Right lobe of liver (tissue), 6 donors: ENCODE data around the gene SENP8. TPM values are rescaled to one million over a fixed set of nuclear protein-coding genes. Genes with fewer than 3 reads are reported as not detected.

ENCODE experiments used
- ATAC-seq, 4 donors: fragments of 200-7000 bp; cut with Tn5 transposase; one replicate each; pipeline ENCODE4 v1.9.1; 2020; ENCODE audit warnings: mild to moderate bottlenecking in 4 of 4, moderate library complexity in 4 of 4
- DNase-seq, 3 donors: peaks; one replicate each; pipeline ENCODE4 v3.0.0-alpha.2; 2020
- H3K27ac ChIP-seq, 3 donors: fragments of 200-600 bp; one replicate each; pipeline ENCODE4 v1.8.0; 2022
- H3K27me3 ChIP-seq, 2 donors: fragments of 200-600 bp; one replicate each; pipeline ENCODE4 v1.8.0; 2022
- H3K36me3 ChIP-seq, 4 donors: fragments of 200-600 bp; sonication (generic) in 1 of 4; one replicate each; pipeline versions ENCODE4 v1.5.1 to v1.8.0; 2017 to 2022; ENCODE audit warnings: control low read depth in 1 of 4
- H3K4me1 ChIP-seq, 4 donors: fragments of 200-600 bp; sonication (generic) in 1 of 4; one replicate each; pipeline versions ENCODE4 v1.5.1 to v1.8.0; 2017 to 2022; ENCODE audit warnings: control low read depth in 1 of 4
- H3K4me3 ChIP-seq, 3 donors: fragments of 200-600 bp; one replicate each; pipeline ENCODE4 v1.8.0; 2022
- H3K9me3 ChIP-seq, 4 donors: fragments of 200-600 bp; sonication (generic) in 1 of 4; one replicate each; pipeline versions ENCODE4 v1.5.1 to v1.8.0; 2017 to 2022; ENCODE audit warnings: control low read depth in 1 of 4
- POLR2A ChIP-seq: fragments of 450-650 bp; IDR thresholded peaks from one replicate; pipeline ENCODE4 v1.6.1; 2017; ENCODE audit warnings: antibody characterized with exemption, mild to moderate bottlenecking
- WGBS: methylation state at CpG from one replicate; pipeline ENCODE4 v1.1.6; 2018; ENCODE audit warnings: low coverage, low lambda C conversion rate; ENCODE audit not compliant: insufficient coverage; ENCODE audit errors: missing lambda C conversion rate; 5-methylcytosine and 5-hydroxymethylcytosine counted together
- intact Hi-C, 2 donors: fragments of 100-400 bp; cut with DNase I; formaldehyde crosslinking; loops; one replicate each; pipeline versions ENCODE4 v1.11.2 to v1.14.1; 2022
- total RNA-seq, 6 experiments: library from RNA; depleted of rRNA in 2 of 6; stranded (reverse); fragments of >200 nt in 2 of 6; fragmentation: NEBNext Ultra II Directional in 3 of 6; extraction: Animal tissue kit (Norgen Biotek cat#: 25700) in 3 of 6; gene quantifications; one replicate each; pipeline versions ENCODE4 v1.1.0 to v1.2.4, GENCODE V29; 2016 to 2023
- TF ChIP-seq, protein P1 (sequence below), 4 donors: fragments of 200-600 bp in 3 of 4; fragments of 450-650 bp in 1 of 4; IDR thresholded peaks; one replicate each; pipeline versions ENCODE4 v1.5.1 to v1.8.0; 2016 to 2022; ENCODE audit warnings: antibody characterized with exemption in 4 of 4, mild to moderate bottlenecking in 2 of 4
- donor health status: DM: no; HTN: yes; CAD: no.
- donor health status: DM: no; HTN: no; CAD: no.
- donor health status: DM: no; HTN: no; CAD: no.
- donor health status: DM: no; HTN: yes; CAD: no.
- donor health status: DM: no; HTN: yes; CAD: no.

The SENP8 gene
- total RNA-seq, 6 experiments from 2014 or later = 0.61 to 2.6 (median 1.0) TPM

DNA sequence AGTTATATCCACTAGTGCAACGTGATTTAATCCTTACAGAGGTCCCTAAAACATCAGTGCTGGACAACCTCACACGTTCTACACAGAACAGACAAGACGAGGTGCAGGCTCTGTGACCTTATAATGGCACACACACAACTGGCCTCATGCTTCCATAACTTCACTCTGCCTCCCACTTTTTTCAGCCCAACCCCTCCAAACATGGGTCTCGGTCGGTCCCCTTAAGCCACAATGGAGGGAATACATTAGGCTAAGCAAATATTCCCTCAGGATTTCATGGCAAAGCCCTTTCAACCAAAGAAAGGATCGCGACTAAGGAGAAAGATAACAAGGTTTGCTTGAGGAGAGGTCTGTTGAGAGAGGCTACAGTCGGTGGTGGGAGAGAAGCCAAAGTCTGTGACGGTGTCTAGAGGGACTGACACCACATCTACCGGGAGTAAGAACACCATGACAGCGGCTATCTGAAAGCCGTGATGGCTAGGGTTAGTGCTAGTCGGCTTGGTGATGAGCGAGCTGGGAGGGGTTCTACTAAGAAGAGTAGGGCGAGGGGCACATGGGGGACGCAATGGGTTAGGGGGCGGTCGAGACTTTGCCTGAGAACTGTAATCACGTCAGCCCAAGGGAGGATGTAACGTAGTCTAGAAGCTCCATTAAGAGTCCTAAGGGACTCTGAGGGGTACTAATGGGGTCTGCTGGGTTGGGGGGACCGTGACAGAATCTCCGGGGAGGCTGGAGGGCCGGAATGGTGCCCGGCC is 1.3 kb upstream of the SENP8 start:
- 9% methylated on average over 18 of the region's 24 CpGs for WGBS
- peak overlapping the region; percentile 70 to 91 (median 88) for H3K27ac ChIP-seq
- peaks cover 0 to 14% (median 3%) of the 10 kb centered on the region in 4 donors for H3K4me1 ChIP-seq
- no peaks in the 10 kb centered on the region for H3K36me3 ChIP-seq
- ATAC-seq (no peak), DNase-seq (peak in 2 of 3 donors; percentile 31 to 48)
- intact Hi-C loops = no loop called here
- H3K27me3 ChIP-seq = no peaks in the 10 kb centered on the region
- TF ChIP-seq POLR2A = no peak
- TF ChIP-seq, protein P1, sequence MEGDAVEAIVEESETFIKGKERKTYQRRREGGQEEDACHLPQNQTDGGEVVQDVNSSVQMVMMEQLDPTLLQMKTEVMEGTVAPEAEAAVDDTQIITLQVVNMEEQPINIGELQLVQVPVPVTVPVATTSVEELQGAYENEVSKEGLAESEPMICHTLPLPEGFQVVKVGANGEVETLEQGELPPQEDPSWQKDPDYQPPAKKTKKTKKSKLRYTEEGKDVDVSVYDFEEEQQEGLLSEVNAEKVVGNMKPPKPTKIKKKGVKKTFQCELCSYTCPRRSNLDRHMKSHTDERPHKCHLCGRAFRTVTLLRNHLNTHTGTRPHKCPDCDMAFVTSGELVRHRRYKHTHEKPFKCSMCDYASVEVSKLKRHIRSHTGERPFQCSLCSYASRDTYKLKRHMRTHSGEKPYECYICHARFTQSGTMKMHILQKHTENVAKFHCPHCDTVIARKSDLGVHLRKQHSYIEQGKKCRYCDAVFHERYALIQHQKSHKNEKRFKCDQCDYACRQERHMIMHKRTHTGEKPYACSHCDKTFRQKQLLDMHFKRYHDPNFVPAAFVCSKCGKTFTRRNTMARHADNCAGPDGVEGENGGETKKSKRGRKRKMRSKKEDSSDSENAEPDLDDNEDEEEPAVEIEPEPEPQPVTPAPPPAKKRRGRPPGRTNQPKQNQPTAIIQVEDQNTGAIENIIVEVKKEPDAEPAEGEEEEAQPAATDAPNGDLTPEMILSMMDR (IDR thresholded peaks at IDR 0.05) = no peak
- no peaks in the 10 kb centered on the region for H3K9me3 ChIP-seq
- peak overlapping the region; percentile 86 to 95 (median 92) for H3K4me3 ChIP-seq

DNA sequence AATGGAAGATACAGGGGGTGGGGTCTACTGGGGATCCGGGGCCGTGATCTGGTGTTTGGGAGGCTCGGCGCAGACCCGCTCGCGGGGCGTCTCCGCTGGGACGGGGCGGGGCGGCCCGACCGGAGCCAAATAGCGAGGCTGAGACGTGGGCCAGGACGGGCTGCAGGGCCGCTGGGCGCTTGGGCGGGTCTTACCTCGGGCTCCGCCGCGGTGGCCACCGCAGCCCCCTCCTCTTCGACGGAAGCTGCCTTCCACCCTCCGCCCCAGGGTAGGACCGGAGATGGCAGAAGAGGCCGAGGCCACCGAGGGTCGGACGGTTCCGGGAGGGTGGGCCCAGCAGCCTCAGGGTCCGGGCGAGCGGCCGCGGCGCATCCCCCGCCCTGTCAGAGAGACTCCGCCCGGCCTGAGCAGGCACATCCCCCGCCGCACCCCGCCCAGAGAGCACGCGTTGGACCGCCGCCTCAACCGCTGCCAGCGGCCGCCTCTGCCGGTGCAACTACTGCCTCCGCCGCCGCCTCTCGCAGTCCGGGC is 652 bp upstream of the SENP8 start:
- Histone ChIP-seq H3K36me3 (no peaks in the 10 kb centered on the region), H3K9me3 (no peaks in the 10 kb centered on the region), H3K27me3 (no peaks in the 10 kb centered on the region), H3K4me3 (peak overlapping the region; percentile 86 to 95 (median 92)), H3K4me1 (peaks cover 0 to 14% (median 3%) of the 10 kb centered on the region in 4 donors), H3K27ac (peak overlapping the region; percentile 70 to 91 (median 88))
- intact Hi-C loops = no loop called here
- DNase-seq = peak; percentile 78 to 84 (median 79)
- ATAC-seq = peak; percentile 68 to 86 (median 78)
- peak; percentile 64 for TF ChIP-seq POLR2A
- TF ChIP-seq, protein P1 (IDR thresholded peaks at IDR 0.05) = no peak
- WGBS = no CpG with 5 or more reads among the region's 59 CpGs

DNA sequence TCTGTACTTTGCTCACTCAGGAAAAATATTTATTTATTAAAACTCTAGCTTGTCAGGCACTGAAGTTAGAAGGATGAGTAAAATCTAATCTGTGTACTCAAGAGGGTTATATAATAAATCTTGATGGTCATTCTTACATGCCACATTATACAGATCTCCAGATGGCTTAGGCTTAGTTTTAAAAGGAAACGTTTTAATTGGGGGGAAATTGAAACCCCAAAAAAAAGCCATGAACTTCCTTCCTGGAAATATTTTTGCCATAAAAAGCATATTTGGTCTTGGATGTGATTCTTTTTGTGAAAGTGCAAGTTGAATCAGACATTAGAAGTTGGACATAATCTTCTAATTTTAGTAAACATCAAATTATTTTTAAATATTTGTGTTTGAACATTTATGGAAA is 6.0 kb downstream of the SENP8 start:
- no peak for TF ChIP-seq POLR2A
- TF ChIP-seq, protein P1 (IDR thresholded peaks at IDR 0.05) = no peak
- WGBS = 35% methylated on average over 1 of the region's 1 CpG
- Histone ChIP-seq H3K4me3 (no peak overlapping the region), H3K27me3 (no peaks in the 10 kb centered on the region), H3K27ac (no peak overlapping the region), H3K36me3 (no peaks in the 10 kb centered on the region), H3K9me3 (no peaks in the 10 kb centered on the region), H3K4me1 (no peaks in the 10 kb centered on the region)
- DNase-seq (no peak), ATAC-seq (no peak)
- intact Hi-C loops = no loop called here

DNA sequence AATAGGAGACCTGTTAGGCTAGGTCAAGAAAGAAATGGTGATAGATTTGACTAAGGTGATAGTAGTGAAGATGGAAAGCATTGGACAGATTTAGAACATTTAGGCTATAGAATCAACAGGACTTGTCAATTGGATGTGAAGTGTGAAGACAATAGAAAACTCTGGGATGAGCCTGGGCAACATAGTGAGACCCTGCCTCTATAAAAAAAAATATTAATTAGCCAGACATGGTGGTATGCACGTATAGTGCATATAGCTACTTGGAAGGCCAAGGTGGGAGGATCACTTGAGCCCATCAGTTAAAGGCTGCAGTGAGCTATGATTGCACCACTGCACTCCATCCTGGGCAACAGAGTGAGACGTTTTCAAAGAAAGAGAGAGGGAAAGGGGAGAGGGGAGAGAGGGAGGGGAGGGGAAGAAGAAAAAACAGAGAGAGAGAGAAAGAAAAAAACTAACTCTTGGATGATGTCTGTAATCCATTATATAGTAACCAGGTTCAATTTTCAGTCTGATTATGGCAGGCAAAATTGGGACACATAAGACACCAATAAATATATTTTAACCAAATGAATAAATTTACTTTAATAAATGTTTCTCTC is 9.6 kb downstream of the SENP8 start:
- 47% methylated on average over 2 of the region's 2 CpGs for WGBS
- Histone ChIP-seq H3K27ac (no peak overlapping the region), H3K4me3 (no peak overlapping the region), H3K27me3 (no peaks in the 10 kb centered on the region), H3K36me3 (no peaks in the 10 kb centered on the region), H3K4me1 (no peaks in the 10 kb centered on the region), H3K9me3 (no peaks in the 10 kb centered on the region)
- no peak for ATAC-seq
- no peak for DNase-seq
- intact Hi-C loops = no loop called here
- TF ChIP-seq POLR2A = no peak
- TF ChIP-seq, protein P1 (IDR thresholded peaks at IDR 0.05) = no peak
